Neural cell (in vitro differentiated cells): ENCODE measurements around the gene FCHSD2.

ENCODE experiments used
- EP300 ChIP-seq: fragments of 450-650 bp; conservative IDR thresholded peaks from 2 replicates; pipeline ENCODE4 v1.6.1; 2014; ENCODE audit warnings: antibody characterized with exemption, mild to moderate bottlenecking, moderate library complexity; ENCODE audit not compliant: poor library complexity, severe bottlenecking
- EZH2 ChIP-seq: fragments of 200-600, 300-800 bp; shearing (Covaris generic), sonication (generic); IDR thresholded peaks from 2 replicates; pipeline ENCODE4 v1.6.1; 2014; ENCODE audit warnings: antibody characterized with exemption, low read length, borderline replicate concordance, mild to moderate bottlenecking; ENCODE audit not compliant: insufficient read depth, poor library complexity, severe bottlenecking
- MXI1 ChIP-seq: fragments of 450-650 bp; conservative IDR thresholded peaks from 2 replicates; pipeline ENCODE4 v1.6.1; 2014; ENCODE audit warnings: antibody characterized with exemption, mild to moderate bottlenecking; ENCODE audit not compliant: poor library complexity, severe bottlenecking
- POLR2AphosphoS5 ChIP-seq: IDR thresholded peaks from 2 replicates; pipeline ENCODE4 v1.6.1; 2012
- RAD21 ChIP-seq: fragments of 450-650 bp; conservative IDR thresholded peaks from 2 replicates; pipeline ENCODE4 v1.6.1; 2014; ENCODE audit warnings: antibody characterized with exemption, mild to moderate bottlenecking, moderate library complexity
- REST ChIP-seq: IDR thresholded peaks from 2 replicates; pipeline ENCODE4 v1.6.1; 2012; ENCODE audit warnings: borderline replicate concordance
- SMC3 ChIP-seq: fragments of 450-650 bp; conservative IDR thresholded peaks from 2 replicates; pipeline ENCODE4 v1.6.1; 2014; ENCODE audit warnings: antibody characterized with exemption, mild to moderate bottlenecking, moderate library complexity; ENCODE audit not compliant: poor library complexity
- TAF1 ChIP-seq: IDR thresholded peaks from 2 replicates; pipeline ENCODE4 v1.6.1; 2012; ENCODE audit warnings: low read depth
- TF ChIP-seq, protein P1 (sequence below): fragments of 450-650 bp; IDR thresholded peaks from 2 replicates; pipeline ENCODE4 v1.5.1; 2014; ENCODE audit warnings: antibody characterized with exemption, mild to moderate bottlenecking, moderate library complexity; ENCODE audit not compliant: poor library complexity, severe bottlenecking

GRCh38 chr11:72805216-72805615 lies 336.9 kb downstream of the FCHSD2 start:
- TF ChIP-seq, protein P1, sequence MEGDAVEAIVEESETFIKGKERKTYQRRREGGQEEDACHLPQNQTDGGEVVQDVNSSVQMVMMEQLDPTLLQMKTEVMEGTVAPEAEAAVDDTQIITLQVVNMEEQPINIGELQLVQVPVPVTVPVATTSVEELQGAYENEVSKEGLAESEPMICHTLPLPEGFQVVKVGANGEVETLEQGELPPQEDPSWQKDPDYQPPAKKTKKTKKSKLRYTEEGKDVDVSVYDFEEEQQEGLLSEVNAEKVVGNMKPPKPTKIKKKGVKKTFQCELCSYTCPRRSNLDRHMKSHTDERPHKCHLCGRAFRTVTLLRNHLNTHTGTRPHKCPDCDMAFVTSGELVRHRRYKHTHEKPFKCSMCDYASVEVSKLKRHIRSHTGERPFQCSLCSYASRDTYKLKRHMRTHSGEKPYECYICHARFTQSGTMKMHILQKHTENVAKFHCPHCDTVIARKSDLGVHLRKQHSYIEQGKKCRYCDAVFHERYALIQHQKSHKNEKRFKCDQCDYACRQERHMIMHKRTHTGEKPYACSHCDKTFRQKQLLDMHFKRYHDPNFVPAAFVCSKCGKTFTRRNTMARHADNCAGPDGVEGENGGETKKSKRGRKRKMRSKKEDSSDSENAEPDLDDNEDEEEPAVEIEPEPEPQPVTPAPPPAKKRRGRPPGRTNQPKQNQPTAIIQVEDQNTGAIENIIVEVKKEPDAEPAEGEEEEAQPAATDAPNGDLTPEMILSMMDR, result no peak
- TF ChIP-seq TAF1, result no peak
- no peak for TF ChIP-seq MXI1
- TF ChIP-seq EZH2, result no peak
- TF ChIP-seq POLR2AphosphoS5, result no peak
- no peak for TF ChIP-seq SMC3
- no peak for TF ChIP-seq RAD21
- TF ChIP-seq EP300, result no peak
- no peak for TF ChIP-seq REST
